NOMO-1 (cell line): Measurements from ENCODE around the gene TTLL7.
A peak's percentile ranks its signal among the peaks of the same experiment; 100 is the strongest.

Experiments
- DNase-seq, 2 experiments: peaks; one replicate each; lab custom pipeline; 2025; ENCODE audit not compliant: unreplicated experiment in 2 of 2; lab: John Stamatoyannopoulos, UW

The TTLL7 gene

GRCh38 chr1:83896299-83896698 is 102.6 kb downstream of the TTLL7 start:
- DNase-seq: no peak

- DNase-seq: no peak
Measured at GRCh38 chr1:83889707-83890106, 109.2 kb downstream of the TTLL7 start.

DNA sequence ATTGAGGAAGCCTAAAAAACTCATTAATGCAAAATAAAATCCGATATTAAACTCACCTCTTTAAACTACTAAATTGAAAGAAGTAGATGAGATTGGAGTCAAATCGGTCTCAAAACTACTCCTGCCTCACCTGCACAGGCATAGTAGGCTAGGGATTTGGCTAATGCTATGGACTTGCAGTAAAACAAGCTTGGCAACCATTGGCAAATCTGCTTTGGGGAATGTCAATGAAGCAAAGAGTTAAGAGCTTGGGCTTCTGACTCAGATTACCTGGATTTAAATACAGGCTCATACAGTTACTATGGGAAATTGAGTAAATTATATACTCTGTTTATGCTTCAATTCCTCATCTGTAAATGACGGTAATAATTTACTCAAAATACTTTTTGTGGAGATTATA is 111.4 kb downstream of the TTLL7 start:
- no peak for DNase-seq

GRCh38 chr1:83883979-83884378 is 115.0 kb downstream of the TTLL7 start:
- DNase-seq: no peak

- DNase-seq: peak in 1 of 2 experiments; percentile 2
Measured at GRCh38 chr1:83882906-83883305, 116.0 kb downstream of the TTLL7 start.

DNA sequence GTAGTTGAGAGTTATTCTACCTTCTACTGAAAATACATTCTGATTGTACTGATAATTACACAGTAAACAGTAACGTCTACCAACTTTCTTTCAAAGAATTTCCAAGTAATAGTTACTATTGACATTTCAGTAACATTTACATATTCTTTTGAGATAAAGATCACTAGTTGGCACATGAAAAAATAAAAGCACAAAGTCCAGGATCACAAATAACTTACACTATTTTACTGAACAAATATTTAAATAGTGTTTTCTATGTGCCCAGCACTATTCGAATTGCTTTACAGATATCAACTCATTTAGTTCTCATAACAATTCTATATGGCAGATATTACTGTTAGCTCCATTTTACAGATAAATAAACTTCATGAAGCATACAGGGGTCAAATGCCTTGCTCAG is 126.4 kb downstream of the TTLL7 start:
- no peak for DNase-seq

DNA sequence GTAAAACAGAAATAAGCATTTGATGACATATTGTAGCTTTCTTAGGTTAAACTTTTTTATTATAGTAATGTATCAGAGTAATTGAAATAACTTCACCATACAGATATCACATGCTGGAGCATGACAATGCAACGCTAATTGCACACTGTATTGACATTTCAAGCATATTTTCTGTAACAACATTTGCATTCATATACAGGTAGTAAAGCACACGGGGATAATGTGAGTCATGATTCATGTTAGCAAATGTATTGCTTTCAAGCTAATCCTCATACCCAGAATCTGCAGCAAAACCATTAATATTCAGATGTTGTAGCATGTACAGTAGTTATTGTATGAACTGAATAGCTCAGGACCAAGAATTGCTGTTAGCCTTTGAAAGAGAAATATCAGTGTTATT is 133.9 kb downstream of the TTLL7 start:
- DNase-seq: no peak

GRCh38 chr1:83860490-83861221 is 138.3 kb downstream of the TTLL7 start:
- peak; percentile 36 to 42 for DNase-seq

DNA sequence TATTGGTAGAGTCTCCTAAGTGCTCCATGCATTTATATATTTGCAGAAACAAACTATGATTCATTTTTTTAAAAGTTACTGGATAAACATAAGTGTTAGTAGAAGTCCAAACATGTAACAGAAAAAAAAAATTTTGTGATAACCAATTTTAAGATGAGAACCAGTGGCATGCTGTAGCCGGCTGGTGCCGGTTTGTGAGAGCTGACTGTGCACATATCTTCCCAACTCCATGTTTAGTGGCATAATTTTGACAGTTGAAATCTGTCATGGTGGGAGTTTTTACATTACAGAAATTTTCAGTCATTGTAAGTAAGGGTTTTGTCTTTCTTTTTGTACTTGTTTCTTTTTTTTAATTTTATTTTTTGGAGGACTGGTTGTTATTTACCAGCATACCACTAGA is 141.2 kb downstream of the TTLL7 start:
- no peak for DNase-seq

GRCh38 chr1:83857103-83857502 is 141.8 kb downstream of the TTLL7 start:
- peak; percentile 25 to 39 for DNase-seq

- no peak for DNase-seq
Measured at GRCh38 chr1:83856381-83856780, 142.6 kb downstream of the TTLL7 start.

GRCh38 chr1:83854456-83854855 is 144.5 kb downstream of the TTLL7 start:
- DNase-seq: no peak

DNA sequence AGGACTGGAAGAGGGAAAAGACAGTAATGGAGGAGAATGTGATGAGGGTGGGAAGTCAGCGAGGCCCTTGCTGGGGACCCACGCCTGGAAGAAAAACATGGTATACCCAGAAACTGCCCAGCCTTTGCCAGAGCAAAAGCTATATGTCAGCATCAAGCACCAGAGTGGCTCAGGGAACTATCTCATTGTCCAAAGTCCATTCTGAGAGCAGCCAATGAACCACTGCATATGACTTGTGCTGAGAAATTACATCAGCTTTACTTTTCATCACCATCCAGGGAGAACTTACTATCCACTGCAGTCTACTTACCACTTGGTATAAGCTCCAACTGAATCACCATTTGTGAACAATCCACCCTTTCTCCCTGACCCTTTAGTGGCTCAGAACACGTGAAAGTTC is 148.1 kb downstream of the TTLL7 start:
- no peak for DNase-seq

- DNase-seq: no peak
Measured at GRCh38 chr1:83849191-83850061, 149.5 kb downstream of the TTLL7 start.

DNA sequence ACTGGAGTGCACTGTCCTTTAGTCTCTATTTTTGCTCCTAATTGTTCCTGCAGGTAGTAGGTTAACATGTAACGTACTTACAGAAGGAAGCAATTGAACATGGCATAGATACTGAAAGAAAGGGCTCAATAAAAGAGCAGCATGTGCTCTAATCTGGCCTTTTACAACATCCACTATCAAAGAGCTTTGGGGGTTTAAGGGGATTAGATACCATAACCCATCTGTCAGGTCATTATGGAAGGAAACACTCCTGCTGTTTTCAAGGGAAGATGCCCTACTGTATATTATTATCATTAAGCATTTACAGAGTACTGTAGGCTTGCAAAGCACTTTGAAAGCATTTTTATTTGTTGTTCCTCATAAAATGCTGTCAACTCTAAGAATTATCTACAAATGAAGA is 152.8 kb downstream of the TTLL7 start:
- no peak for DNase-seq

- no peak for DNase-seq
Measured at GRCh38 chr1:83845437-83846071, 153.4 kb downstream of the TTLL7 start.

GRCh38 chr1:83844546-83844945 is 154.4 kb downstream of the TTLL7 start:
- no peak for DNase-seq

GRCh38 chr1:83839566-83840173 is 159.3 kb downstream of the TTLL7 start:
- no peak for DNase-seq

- no peak for DNase-seq
Measured at GRCh38 chr1:83838573-83838972, 160.4 kb downstream of the TTLL7 start.

DNA sequence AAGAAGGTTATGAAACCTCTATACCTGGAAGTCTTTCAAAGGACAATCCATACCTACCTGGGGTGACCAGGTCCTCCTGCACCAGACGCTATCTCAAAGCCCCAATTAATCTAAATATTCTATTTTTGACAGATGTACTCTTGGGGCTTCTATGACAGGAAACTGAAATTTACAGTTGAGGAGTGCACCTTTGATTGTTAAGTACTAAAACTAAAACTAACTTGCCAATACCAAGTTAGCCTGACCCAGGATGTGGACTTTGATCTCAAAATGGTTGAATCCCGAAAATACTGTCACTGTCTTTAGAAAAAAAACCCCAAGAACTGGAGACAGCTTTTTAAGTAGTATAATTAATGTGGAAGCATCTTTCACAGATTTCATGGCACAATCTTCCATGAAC is 162.4 kb downstream of the TTLL7 start:
- DNase-seq: no peak

GRCh38 chr1:83834621-83835264 is 164.2 kb downstream of the TTLL7 start:
- no peak for DNase-seq
